ENCODE measurements around the gene APOF.
"Not testable (repeated sequence)": the region's sequence is repeated elsewhere in the genome, so short reads cannot be mapped to it uniquely, and the experiment has no call there.

The APOF gene, protein sequence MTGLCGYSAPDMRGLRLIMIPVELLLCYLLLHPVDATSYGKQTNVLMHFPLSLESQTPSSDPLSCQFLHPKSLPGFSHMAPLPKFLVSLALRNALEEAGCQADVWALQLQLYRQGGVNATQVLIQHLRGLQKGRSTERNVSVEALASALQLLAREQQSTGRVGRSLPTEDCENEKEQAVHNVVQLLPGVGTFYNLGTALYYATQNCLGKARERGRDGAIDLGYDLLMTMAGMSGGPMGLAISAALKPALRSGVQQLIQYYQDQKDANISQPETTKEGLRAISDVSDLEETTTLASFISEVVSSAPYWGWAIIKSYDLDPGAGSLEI
- long read RNA-seq, donor 1 = 0 reads
- long read RNA-seq, donor 2 = 0 reads
- long read RNA-seq, donor 3 = 0 reads
- long read RNA-seq, donor 4 = 0 reads
- long read RNA-seq, donor 5 = 0 reads
- long read RNA-seq, donor 6 = 0 reads
- long read RNA-seq, donor 7 = 0 reads
- long read RNA-seq, donor 8 = 0 reads

DNA sequence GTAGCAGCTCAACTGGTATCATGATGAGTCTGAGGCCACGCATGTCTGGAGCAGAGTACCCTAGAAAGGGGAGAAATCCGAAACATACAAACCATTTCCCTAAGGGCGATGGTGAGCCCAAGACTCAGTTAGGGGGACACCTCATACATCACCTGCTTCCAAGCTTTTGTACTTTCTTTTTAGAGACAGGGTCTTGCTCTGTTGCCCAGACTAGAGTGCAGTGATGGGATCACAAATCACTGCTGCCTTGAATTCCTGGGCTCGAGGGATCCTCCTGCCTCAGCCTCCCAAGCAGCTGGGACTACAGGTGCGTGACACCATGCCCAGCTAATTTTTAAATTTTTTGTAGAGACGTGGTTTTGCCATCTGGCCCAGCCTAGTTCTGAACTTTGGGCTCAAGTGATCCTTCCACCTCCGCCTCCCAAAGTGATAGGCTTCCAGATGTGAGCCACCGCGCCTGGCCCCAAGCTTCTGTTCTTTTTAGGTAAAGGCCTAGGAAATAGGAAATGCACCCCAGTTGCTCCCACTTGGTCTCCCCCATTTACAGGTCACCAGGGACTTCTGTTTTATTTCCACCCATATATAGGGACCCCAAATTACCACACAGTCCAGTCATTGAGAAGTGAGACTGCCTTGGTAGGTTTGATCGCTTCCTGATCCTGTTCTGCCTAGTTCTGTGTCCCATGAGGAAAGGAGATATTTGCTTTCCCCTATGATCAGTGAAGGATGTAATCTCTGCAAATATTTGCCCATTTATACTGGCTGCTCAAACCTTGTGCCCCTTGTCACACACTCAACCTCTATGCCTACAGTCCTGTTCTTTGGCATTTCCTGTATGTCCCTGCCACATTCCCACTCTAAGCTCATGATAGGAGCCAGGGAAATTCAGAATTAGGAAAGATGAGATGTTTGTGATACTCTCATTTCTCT lies at the start of gene APOF:
Gene APOF (minus strand): TSS at position 728 of the 930 bp plus-strand sequence. CDS start 112 bp downstream, at position 616.
- DNase-seq = no peak

- no peak for DNase-seq
Measured at GRCh38 chr12:56411781-56412639, 49.4 kb upstream of the APOF start.

GRCh38 chr12:56410768-56411167 lies 48.1 kb upstream of the APOF start:
- DNase-seq = no peak

- no peak for DNase-seq
Measured at GRCh38 chr12:56408799-56409417, 46.3 kb upstream of the APOF start.

DNA sequence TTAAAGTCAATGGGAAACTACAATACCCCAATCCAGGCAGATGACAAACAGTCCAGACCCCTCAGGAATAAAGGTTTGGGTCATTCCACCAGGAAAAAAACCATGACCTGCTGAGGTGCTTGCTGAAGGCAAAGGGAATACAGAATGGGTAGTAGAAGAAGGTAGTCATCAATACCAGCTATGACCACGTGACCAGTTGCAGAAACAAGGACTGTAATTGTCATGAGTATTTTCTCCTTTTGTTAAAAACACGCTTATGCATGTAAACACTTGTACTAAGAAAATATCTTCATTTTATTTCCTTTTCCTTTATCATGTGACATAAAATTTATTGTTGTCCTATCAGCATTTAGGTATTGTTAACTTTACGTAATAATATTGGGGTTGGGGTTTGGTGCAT lies 41.6 kb upstream of the APOF start:
- not testable (repeated sequence) for DNase-seq

DNA sequence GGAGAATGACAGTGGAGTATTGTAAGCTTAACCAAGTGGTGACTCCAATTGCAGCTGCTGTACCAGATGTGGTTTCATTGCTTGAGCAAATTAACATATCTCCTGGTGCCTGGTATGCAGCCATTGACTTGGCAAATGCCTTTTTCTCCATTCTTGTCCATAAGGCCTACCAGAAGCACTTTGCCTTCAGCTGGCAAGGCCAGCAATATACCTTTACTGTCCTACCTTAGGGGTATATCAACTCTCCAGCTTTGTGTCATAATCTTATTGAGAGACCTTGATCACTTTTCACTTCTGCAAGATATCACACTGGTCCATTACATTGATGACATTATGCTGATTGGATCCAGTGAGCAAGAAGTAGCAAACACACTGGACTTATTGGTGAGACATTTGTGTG lies 39.0 kb upstream of the APOF start:
- not testable (repeated sequence) for DNase-seq

DNA sequence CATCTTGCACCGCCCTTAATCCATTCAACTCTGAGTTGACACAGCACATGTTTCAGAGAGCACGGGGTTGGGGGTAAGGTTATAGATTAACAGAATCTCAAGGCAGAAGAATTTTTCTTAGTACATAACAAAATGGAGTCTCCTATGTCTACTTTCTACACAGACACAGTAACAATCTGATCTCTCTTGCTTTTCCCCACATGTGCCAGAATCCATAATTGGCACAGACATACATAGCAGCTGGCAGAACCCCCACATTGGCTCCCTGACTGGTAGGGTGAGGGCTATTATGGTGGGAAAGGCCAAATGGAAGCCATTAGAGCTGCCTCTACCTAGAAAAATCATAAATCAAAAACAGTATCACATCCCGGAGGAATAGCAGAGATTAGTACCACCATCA lies 38.5 kb upstream of the APOF start:
- DNase-seq = not testable (repeated sequence)

GRCh38 chr12:56399466-56399865 lies 36.8 kb upstream of the APOF start:
- DNase-seq = not testable (repeated sequence)

DNA sequence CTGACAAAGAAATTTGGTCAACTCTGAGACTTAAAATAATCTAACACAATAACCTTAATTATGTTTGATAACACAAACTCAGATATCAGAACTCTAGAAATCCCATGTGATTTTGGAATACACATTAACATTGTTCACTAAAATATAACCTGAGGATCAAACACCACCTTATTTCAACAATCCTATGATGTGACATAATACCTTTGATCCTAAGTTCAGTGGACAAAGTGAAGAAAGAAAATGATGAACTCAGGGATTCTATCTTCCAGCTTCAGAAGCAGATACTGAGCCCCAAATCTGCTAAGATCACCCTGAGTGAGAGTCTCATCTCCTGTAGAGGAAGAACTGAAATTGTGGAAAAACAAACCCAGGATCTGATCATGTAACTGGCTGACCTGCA lies 35.7 kb upstream of the APOF start:
- DNase-seq = no peak

- DNase-seq = no peak
Measured at GRCh38 chr12:56392331-56392730, 29.7 kb upstream of the APOF start.

DNA sequence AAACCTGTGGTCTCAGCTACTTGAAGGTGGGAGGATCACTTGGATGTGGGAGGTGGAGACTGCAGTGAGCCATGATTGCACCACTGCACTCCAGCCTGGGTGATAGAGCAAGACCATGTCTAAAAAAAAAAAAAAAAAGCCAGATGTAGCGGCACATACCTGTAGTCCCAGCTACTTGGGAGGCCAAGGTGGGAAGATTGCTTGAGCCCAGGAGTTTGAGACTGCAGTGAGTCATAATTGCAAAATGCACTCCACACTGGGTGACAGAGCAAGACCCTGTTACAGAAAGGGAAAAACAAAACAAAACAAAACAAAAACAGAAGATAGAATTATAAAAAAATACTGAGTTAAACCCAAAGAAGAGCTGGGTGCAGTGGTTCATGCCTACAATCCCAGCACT lies 29.1 kb upstream of the APOF start:
- no peak for DNase-seq

GRCh38 chr12:56389412-56389811 lies 26.8 kb upstream of the APOF start:
- DNase-seq = no peak

DNA sequence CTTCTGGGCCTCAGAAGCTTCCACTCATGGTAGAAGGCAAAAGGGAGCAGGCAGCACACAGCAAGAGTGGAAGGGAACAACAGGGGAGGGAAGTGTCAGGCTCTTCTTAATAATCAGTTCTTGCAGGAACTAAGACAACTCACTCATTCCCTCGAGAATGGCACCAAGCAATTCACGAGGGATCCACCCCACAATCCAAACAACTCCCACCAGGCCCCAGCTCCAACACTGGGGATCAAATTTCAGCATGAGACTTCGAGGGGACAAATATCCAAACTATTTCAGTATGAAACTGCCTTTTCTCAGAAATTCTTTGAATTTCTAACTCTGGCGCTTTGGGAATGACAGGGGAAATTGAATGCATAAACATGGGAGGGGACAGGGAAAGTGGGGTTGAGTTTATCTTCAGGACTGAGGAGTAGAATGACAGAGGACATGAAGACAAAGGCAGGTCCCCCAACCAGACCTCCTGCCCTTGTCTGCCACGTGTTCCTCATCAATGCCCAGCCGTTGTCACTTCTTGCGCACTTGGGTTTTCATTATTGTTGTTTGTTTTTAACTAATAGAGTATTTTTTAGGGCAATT lies 24.6 kb upstream of the APOF start:
- DNase-seq = peak; percentile 30

DNA sequence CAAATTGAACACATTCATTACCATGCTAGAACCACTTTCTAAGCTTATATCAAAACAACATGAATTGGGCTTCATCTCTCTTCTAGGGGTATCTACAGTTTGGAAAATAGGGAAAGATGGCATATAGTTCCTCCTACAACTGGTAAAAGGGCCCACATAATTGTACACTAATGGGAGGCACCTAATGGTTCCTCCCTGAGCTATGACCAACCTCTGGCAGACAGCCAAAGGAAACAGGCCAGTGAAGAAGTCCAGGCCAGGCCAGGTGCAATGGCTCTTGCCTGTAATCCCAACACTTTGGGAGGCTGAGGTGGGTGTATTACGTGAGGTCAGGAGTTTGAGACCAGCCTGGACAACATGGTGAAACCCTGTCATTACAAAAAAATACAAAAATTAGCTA lies 23.2 kb upstream of the APOF start:
- DNase-seq = no peak

DNA sequence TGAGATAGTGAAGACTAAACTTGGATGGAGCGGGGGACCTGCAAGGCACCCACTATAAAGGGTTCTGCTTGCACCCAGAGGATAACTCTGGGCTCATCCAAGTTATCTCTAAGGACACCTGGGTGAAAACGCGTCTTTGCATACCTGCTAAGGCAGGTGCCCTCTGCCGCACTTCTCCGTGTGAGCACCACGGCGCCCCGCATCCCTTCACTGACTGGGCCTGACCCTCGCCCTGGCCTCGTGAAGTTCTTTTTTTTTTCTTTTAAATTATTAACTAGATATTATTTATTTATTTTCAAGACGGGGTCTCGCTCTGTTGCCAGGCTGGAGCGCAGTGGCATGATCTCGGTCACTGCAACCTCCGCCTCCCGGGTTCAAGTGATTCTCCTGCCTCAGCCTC lies 20.0 kb upstream of the APOF start:
- DNase-seq = no peak

- no peak for DNase-seq
Measured at GRCh38 chr12:56377989-56378316, 15.3 kb upstream of the APOF start.

GRCh38 chr12:56377310-56377988 lies 14.8 kb upstream of the APOF start:
- no peak for DNase-seq

DNA sequence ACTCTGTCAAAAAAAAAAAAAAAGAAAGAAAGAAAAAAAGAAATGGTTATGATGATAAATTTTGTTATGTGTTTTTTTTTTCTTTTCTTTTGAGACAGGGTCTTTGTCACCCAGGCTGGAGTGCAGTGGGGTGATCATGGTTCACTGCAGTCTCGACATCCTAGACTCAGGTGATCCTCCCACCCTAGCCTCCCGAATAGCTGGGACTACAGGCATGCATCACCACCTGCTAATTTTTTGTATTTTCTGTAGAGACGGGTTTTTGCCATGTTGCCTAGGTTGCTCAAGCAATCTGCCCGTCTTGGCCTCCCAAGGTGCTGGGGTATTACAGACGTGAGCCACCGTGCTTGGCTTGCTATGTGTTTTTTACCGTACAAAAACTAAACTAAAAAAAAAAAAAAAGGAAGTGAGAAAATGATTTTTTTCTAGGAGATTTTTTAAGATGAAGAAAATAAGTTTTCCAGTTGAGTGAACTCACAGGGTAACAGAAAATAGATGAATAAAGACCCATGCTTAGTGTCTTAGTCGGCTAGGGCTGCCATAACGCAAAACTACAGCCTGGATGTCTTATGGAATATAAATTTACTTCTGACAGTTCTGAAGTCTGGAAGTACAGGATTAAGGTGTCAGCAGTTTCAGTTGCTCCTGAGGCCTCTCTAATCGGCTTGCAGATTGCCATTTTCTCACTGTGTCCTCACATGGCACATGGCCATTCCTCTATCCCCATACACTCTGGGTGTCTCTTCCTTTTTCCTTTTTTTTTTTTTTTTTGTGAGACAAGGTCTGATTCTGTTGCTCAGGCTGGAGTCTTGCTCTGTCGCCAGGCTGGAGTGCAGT lies 13.2 kb upstream of the APOF start:
- no peak for DNase-seq

DNA sequence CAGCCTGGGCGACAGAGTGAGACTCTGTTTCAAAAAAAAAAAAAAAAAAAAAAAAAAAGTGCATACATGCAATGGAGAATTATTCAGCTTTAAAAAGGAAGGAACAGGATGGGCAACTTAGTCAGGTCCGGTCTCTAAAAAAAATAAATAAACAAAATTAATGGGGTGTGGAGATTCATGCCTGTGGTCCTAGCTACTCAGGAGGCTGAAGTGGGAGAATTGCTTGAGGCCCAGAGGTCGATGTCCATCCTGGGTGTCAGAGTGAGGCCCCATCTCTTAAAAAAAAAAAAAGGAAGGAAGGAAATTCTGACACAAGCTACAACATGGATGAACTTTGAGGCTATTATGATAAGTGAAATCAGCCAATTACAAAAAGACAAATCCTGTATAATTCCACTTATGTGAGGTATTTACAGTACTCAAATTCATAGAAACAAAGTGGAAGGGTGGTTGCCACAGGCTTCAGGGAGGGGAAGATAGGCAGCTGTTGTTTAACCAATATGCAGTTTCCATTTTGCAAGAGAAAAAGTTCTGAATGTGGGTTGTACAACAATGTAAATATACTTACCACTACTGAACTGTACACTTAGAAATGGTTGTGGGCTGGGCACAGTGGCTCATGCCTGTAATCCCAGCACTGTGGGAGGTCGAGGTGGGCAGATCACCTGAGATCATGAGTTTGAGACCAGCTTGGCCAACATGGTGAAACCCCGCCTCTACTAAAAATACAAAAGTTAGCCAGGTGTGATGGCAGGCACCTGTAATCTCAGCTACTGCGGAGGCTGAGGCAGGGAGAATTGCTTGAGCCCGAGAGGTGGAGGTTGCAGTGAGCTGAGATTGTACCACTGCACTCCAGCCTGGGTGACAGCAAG lies 12.3 kb upstream of the APOF start:
- peak; percentile 22 for DNase-seq
